T-helper 2 cell treated with Interferon-gamma antibody and Interleukin-4, amounts not matched to agents 5 μg/mL and 100 μg/mL, for 36 hours (primary cell): ENCODE data around the gene FGGY.

Source experiments
- DNase-seq: peaks from one replicate; pipeline ENCODE4 v3.0.0; 2021; ENCODE audit warnings: low spot score
- H3K27ac Mint-ChIP-seq: one replicate; pipeline ENCODE4 v1.8.0; 2021; ENCODE audit warnings: mild to moderate bottlenecking, mixed read lengths
- H3K27me3 Mint-ChIP-seq: one replicate; pipeline ENCODE4 v1.8.0; 2021; ENCODE audit warnings: low read depth, mixed read lengths
- H3K36me3 Mint-ChIP-seq: one replicate; pipeline ENCODE4 v1.8.0; 2021; ENCODE audit warnings: low read depth, mixed read lengths
- H3K4me1 Mint-ChIP-seq: one replicate; pipeline ENCODE4 v1.8.0; 2021; ENCODE audit warnings: low read depth, mixed read lengths
- H3K4me3 Mint-ChIP-seq: one replicate; pipeline ENCODE4 v1.8.0; 2022; ENCODE audit warnings: mild to moderate bottlenecking, moderate library complexity, mixed read lengths
- H3K9me3 Mint-ChIP-seq: one replicate; pipeline ENCODE4 v1.8.0; 2021; ENCODE audit warnings: mixed read lengths

The FGGY gene

DNA sequence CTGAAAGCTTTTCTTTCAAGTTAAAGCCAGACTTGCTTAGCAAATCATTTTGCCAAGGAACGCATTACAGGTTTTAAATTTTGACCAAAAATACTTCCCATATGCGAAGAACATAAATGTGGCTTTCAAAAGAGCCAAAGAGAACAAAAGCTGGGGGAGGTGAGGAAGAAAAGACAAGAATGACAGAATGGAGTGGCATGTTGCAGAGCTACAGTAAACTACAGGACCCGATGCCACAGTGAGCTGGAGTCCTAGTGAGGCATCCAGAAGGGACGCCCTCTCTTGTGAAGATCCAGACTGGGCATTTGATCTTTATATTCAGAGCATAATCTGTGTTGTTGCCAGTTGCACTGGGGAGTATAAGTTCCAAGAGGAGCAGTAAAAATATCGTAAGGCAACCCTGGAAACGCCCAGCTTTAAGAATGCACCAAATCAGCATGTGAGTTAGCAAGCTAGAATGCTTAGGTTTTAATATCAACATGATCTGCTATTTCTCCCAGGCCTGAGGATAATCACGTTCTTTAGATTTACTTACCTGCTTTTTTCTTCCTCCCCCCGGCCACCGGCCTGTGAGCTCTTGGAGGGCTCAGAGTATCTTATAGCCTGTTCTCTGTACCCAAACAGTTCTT is 469.4 kb downstream of the FGGY start:
- H3K27me3 Mint-ChIP-seq, result no peaks in the 10 kb centered on the region
- H3K9me3 Mint-ChIP-seq, result no peaks in the 10 kb centered on the region
- peaks cover 5% of the 10 kb centered on the region for H3K4me1 Mint-ChIP-seq
- DNase-seq, result no peak
- no peaks in the 10 kb centered on the region for H3K36me3 Mint-ChIP-seq
- H3K27ac Mint-ChIP-seq, result no peak overlapping the region
- H3K4me3 Mint-ChIP-seq, result no peak overlapping the region

DNA sequence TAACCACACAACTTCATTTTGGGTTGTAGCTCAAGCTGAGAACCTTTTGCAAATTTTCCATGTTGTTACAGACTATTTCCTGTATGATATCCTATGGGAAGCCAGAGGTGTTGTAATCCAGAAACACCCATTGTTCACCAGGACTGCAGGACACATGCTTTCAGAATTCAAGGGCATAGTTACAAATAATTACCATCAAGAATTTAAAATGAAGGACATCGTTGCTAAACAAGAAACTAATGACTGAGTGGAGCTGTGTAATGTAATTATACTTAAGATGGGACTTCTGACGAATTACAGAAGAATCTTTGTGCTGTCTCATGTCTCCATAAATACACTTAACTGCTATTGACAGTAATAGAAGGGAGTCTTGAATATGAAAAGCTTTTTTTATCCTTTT is 470.2 kb downstream of the FGGY start:
- no peak for DNase-seq
- H3K36me3 Mint-ChIP-seq, result no peaks in the 10 kb centered on the region
- H3K27me3 Mint-ChIP-seq, result peaks cover 3% of the 10 kb centered on the region

DNA sequence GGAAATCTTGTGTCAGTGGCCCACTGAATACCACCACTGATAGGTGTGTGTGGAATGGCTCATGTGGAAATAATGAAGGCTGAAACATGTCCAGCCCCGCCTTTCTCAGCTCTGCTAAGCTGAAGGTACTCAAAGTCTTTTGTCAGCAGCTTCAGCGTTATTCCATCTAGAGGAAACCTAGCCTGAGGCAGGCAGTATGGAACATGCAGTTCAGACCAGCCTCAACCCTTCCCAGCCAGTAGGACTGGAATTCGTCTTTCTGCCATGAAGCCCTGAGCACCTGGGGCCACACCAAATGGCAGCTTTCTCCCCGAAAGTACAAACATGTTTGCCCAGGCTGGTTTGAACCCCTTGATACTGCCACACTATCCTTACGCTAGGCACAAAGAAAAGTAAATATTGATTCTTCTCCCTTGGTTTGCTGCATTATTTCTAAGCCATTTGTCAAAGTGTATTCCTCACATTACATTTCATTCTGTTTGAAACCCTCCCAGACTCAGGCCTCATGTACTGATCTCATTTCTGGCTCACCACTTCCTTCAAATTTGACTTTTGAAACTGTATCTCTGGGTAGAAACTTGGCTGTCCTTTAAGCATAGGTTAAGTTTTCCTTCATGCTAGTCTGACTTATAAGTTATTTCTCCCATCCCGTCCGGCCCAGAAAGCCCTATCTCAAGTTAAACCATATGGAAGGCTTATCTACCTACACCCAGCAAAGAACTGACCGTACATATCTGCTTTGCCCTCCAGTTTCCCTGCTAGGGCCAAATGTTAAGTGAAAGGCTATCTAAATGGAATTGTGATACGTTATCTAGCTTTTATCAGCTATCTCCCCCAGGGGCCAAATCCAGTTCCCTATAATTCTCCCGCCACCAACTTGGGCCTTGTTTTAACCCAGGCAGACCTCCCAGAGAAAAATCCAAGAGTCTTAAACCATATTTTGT is 472.2 kb downstream of the FGGY start:
- no peaks in the 10 kb centered on the region for H3K9me3 Mint-ChIP-seq
- no peak overlapping the region for H3K4me3 Mint-ChIP-seq
- no peaks in the 10 kb centered on the region for H3K36me3 Mint-ChIP-seq
- H3K27me3 Mint-ChIP-seq, result peaks cover 3% of the 10 kb centered on the region
- DNase-seq, result no peak
- H3K4me1 Mint-ChIP-seq, result peaks cover 5% of the 10 kb centered on the region
- H3K27ac Mint-ChIP-seq, result no peak overlapping the region

More for the DNA sequence above, 470.2 kb downstream of the FGGY start:
- H3K27ac Mint-ChIP-seq, result no peak overlapping the region
- H3K4me3 Mint-ChIP-seq, result no peak overlapping the region
- no peaks in the 10 kb centered on the region for H3K9me3 Mint-ChIP-seq
- peaks cover 5% of the 10 kb centered on the region for H3K4me1 Mint-ChIP-seq

DNA sequence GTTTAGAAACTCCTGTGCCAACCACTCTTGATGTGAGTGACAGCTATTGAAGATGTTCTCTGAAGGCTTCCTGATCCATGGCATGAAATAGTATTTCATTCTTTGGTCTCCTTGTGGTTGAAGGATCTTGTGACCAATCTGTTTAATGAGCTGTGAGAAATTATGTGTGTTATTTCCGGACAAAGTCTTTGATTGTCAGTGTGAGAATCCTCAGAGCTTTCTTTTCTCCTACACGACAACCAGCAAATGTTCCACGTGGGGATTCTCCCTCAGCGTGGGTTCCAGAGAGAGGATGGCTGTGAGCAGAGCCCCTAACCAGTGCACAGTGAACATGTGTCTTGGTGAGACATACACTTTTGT is 472.8 kb downstream of the FGGY start:
- H3K4me1 Mint-ChIP-seq, result peaks cover 5% of the 10 kb centered on the region
- H3K27ac Mint-ChIP-seq, result no peak overlapping the region
- H3K36me3 Mint-ChIP-seq, result no peaks in the 10 kb centered on the region
- H3K4me3 Mint-ChIP-seq, result no peak overlapping the region
- no peak for DNase-seq
- no peaks in the 10 kb centered on the region for H3K9me3 Mint-ChIP-seq
- H3K27me3 Mint-ChIP-seq, result peaks cover 3% of the 10 kb centered on the region

DNA sequence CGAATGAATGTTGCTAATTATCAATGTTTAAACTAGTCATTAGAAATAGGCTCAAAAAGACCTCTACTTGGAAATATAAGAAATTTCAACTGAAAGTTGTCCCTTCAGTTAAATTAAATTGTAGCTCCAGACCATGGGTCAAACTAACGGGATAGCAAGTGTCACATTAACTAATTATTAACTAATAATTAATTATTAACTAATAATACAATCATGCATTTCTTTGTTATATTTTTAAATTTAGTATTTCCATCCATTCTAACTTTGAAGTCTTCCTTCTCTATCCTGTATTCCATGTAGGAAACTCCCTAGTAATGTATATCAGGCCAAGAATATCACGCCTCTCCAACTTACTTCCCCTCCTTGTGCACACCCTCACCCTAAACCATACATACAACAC is 474.5 kb downstream of the FGGY start:
- no peak overlapping the region for H3K27ac Mint-ChIP-seq
- DNase-seq, result no peak
- no peaks in the 10 kb centered on the region for H3K9me3 Mint-ChIP-seq
- peaks cover 5% of the 10 kb centered on the region for H3K4me1 Mint-ChIP-seq
- H3K36me3 Mint-ChIP-seq, result no peaks in the 10 kb centered on the region
- H3K4me3 Mint-ChIP-seq, result no peak overlapping the region
- H3K27me3 Mint-ChIP-seq, result peaks cover 3% of the 10 kb centered on the region

DNA sequence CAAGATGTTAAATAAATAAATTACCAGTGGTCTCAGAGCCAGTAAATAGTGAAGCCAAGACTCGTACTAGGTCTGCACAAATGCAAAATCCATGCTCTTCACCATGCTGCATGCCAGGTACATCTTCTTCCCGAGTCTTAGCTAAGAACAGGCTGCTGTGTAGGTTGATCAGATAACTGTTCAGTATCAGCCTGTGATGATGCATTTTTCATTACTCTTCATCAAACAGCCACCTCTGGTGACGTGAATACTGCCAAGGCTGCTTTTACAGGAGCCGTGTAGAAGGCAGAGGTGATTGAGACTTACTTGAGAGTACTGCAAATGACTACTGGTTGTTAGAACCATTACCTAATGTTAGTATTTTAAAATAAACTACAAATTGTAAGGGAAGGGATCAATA is 478.6 kb downstream of the FGGY start:
- no peaks in the 10 kb centered on the region for H3K4me1 Mint-ChIP-seq
- H3K27me3 Mint-ChIP-seq, result peaks cover 3% of the 10 kb centered on the region
- DNase-seq, result no peak
- H3K4me3 Mint-ChIP-seq, result no peak overlapping the region
- no peak overlapping the region for H3K27ac Mint-ChIP-seq
- no peaks in the 10 kb centered on the region for H3K36me3 Mint-ChIP-seq
- H3K9me3 Mint-ChIP-seq, result no peaks in the 10 kb centered on the region

DNA sequence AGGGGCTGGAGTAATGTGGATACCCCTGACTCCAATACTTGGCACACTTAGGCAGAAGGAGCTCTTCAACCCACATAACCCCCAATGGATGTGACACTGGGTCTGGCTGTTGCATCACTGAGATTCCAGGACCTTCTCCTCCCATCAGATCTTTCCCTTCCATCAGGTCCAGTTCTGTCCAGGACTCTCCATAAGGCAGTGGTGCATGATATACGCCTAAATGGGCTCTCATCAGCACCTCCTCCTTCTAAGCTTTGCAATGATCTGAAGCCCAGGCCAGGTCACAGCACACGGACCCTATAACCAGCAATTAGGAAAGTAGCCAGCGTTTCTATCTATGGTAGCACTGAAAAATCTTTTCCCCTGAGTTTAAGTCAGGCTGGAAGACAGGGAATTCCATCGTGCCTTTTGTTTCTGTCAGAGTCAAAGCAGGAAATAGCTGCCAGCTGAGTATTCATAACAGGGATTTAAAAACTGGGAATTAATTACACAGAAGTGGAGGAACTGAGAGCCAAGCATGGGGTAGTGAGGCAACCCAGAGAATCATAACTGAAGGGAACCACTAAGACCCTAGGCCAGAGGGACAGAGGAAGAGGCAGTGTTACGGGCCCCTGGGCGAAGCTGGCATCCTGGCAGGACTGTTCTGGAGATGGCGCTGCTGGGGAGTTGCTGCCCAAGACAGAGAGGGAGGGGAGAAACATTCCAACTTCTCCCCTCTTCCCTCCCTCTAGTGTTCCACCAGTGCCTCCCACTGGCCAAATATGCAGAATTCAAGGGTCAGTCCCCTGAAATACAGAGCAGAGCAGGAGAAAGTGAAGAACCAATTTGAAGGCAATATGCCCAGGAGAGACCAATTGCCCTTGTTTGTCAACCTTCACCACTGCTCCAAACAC is 480.3 kb downstream of the FGGY start:
- DNase-seq, result no peak
- no peak overlapping the region for H3K4me3 Mint-ChIP-seq
- no peaks in the 10 kb centered on the region for H3K9me3 Mint-ChIP-seq
- H3K27me3 Mint-ChIP-seq, result no peaks in the 10 kb centered on the region
- no peaks in the 10 kb centered on the region for H3K36me3 Mint-ChIP-seq
- H3K4me1 Mint-ChIP-seq, result no peaks in the 10 kb centered on the region
- no peak overlapping the region for H3K27ac Mint-ChIP-seq

DNA sequence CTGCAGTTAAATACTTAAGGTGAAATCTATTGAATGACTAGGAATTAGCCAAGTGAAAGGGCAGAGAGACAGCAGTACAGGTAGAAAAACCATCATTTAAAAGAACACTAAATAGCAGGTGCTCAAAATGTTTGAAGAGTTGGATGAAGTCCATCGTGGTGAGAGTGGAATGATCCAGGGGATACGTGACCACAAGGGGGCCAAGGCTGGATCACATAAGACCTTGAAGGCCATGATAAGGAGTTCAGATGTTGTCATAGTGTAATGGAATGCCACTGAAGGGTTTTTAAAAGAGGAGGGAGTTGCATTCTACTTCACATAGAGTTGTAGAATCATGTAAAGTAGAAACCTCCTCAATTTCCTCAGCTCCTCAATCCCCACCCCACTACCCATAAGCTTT is 483.1 kb downstream of the FGGY start:
- no peaks in the 10 kb centered on the region for H3K9me3 Mint-ChIP-seq
- H3K36me3 Mint-ChIP-seq, result no peaks in the 10 kb centered on the region
- H3K4me1 Mint-ChIP-seq, result no peaks in the 10 kb centered on the region
- no peak for DNase-seq
- H3K4me3 Mint-ChIP-seq, result no peak overlapping the region
- no peak overlapping the region for H3K27ac Mint-ChIP-seq
- peaks cover 2% of the 10 kb centered on the region for H3K27me3 Mint-ChIP-seq

DNA sequence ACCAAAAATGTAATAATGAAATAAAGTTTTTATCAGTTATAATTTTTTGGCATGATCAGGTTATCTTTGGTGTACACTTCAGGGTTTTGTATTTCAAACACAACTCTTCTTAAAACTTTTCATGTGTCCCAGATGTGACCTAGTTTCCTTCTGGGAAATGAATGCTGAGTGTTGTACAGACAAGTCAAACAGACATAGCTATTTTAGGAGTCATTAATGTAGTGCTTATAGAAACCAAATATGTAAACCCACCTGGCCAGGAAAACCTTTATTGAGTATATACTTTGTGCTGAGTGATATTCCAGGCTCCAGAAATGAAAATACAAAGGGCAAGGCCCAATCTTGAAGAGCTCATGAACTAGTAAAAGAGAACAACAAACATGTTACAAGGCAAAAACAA is 491.9 kb downstream of the FGGY start:
- no peak for DNase-seq
- peaks cover 6% of the 10 kb centered on the region for H3K27me3 Mint-ChIP-seq
- no peaks in the 10 kb centered on the region for H3K36me3 Mint-ChIP-seq
- peaks cover 2% of the 10 kb centered on the region for H3K4me1 Mint-ChIP-seq
- peaks cover 25% of the 10 kb centered on the region for H3K9me3 Mint-ChIP-seq
- no peak overlapping the region for H3K4me3 Mint-ChIP-seq
- no peak overlapping the region for H3K27ac Mint-ChIP-seq

DNA sequence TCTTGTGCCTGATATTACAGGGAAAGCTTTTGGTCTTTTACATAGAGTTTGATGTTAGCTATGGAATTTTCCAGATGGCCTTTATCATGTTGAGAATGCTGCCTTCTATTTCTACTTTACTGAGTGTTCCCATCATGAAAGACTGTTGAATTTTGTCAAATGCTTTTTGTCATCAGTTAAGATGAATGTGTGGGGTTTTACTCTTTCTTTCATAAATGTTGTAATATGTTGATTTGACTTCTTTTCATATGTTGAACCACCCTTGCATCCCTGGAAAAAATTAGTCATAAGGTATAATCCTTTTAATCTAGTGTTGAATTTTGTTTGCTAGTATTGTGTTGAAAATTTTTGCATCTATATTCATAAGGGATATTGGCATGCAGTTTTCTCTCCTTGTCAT is 501.7 kb downstream of the FGGY start:
- Mint-ChIP-seq H3K36me3 (no peaks in the 10 kb centered on the region), H3K27me3 (peaks cover 17% of the 10 kb centered on the region), H3K27ac (no peak overlapping the region), H3K9me3 (peaks cover 3% of the 10 kb centered on the region), H3K4me1 (no peaks in the 10 kb centered on the region), H3K4me3 (no peak overlapping the region)
- no peak for DNase-seq

DNA sequence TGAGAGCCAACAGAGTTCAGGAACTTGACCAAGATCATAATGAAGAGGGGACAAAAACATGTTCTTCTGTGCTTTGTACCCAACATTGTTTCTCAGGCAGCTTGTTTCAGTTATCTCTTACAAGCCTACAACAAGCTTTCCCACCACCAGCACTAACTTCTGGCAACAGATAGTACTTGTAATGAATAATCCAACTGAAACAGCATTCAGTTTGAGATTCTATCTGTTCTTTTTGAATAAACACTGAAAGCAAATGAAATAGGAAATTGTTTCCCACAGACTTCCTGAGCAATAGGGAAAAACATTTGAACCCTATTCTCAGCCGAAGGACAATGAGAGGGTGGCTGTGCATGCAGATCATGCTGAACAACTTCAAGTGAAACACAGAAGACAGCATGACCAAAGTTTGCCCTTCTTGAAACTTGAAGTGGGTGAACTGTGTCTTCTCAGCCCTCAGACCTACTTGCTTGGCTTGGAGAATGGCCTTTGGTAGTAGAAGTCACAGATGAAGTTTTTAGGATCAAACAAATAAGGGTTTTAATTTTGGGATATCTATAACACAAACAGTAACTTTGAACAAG is 506.7 kb downstream of the FGGY start:
- no peak for DNase-seq
- peaks cover 15% of the 10 kb centered on the region for H3K27me3 Mint-ChIP-seq

DNA sequence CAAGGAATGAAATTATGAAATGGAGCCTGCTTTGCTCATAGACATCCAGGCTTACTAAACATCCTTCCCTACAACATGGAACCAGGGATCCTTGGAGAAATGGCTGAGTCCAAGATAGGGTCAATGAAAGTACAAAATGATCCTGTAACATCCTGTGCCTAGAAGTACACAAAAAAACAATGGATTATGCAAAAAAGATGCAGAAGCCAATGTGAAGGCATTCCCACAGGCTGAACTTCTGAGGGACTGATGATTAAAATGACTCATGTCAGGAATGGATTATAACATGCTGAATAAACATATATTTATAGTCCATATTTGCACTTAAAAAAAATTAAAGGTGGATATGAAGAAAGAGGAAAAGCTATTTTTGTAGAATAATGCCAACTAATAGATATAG is 507.4 kb downstream of the FGGY start:
- Mint-ChIP-seq H3K4me3 (no peak overlapping the region), H3K27me3 (peaks cover 22% of the 10 kb centered on the region), H3K36me3 (no peaks in the 10 kb centered on the region), H3K27ac (no peak overlapping the region), H3K4me1 (no peaks in the 10 kb centered on the region), H3K9me3 (no peaks in the 10 kb centered on the region)
- no peak for DNase-seq

More for the DNA sequence above, 506.7 kb downstream of the FGGY start:
- Mint-ChIP-seq H3K4me1 (no peaks in the 10 kb centered on the region), H3K27ac (no peak overlapping the region), H3K4me3 (no peak overlapping the region), H3K36me3 (no peaks in the 10 kb centered on the region), H3K9me3 (no peaks in the 10 kb centered on the region)

DNA sequence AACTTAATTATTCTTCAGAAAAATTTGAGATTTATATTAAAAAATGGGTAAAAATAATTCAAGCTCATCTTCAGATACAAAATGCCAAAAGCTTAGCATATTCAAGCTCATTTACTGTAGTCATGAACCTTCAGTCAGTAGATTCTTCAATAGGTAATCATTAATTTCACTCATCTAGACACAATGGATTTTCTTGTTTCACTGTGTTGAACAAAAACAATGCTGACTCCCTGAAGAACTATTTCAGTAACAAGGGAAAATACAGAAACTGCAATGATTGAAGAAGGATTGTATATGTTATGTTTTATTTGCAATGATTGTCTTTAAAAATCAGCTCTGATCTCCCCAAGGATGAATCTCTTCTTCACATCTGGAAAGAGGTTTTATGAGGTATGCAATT is 508.7 kb downstream of the FGGY start:
- Mint-ChIP-seq H3K36me3 (no peaks in the 10 kb centered on the region), H3K4me1 (no peaks in the 10 kb centered on the region), H3K27ac (no peak overlapping the region), H3K9me3 (no peaks in the 10 kb centered on the region), H3K4me3 (no peak overlapping the region), H3K27me3 (peaks cover 19% of the 10 kb centered on the region)
- DNase-seq, result no peak
